D721Med (cell line): ENCODE measurements around the gene CRYZL1.

ENCODE experiments used
- DNase-seq: peaks from one replicate; pipeline ENCODE4 v3.0.0; 2011; ENCODE audit warnings: low spot score; ENCODE audit not compliant: insufficient read length
- FAIRE-seq: peaks from 2 replicates; lab custom pipeline; 2011; peaks lifted over from hg19 to GRCh38; lab: Jason Lieb, UNC
- CTCF ChIP-seq: IDR thresholded peaks from 2 replicates; pipeline ENCODE4 v1.5.1; 2012; ENCODE audit warnings: mild to moderate bottlenecking, control low read depth; ENCODE audit not compliant: insufficient read depth; ENCODE audit errors: missing control alignments

CRYZL1 gene

GRCh38 chr21:33641352-33642026 lies at the start of gene CRYZL1:
Gene CRYZL1 (minus strand): TSS chr21:33641741. CDS start chr21:33631551, 10,190 bp downstream.
- no peak for TF ChIP-seq CTCF
- DNase-seq (peak; percentile 55), FAIRE-seq (no peak)

- TF ChIP-seq CTCF: no peak
- DNase-seq (no peak), FAIRE-seq (no peak)
Measured at GRCh38 chr21:33690874-33691273, 49.3 kb upstream of the CRYZL1 start.

- TF ChIP-seq CTCF: no peak
- DNase-seq (no peak), FAIRE-seq (no peak)
Measured at GRCh38 chr21:33688353-33688752, 46.8 kb upstream of the CRYZL1 start.

- DNase-seq (no peak), FAIRE-seq (no peak)
- no peak for TF ChIP-seq CTCF
Measured at GRCh38 chr21:33687634-33688033, 46.1 kb upstream of the CRYZL1 start.

- DNase-seq (no peak), FAIRE-seq (no peak)
- TF ChIP-seq CTCF: no peak
Measured at GRCh38 chr21:33686386-33686785, 44.8 kb upstream of the CRYZL1 start.

GRCh38 chr21:33685613-33686197 lies 44.2 kb upstream of the CRYZL1 start:
- TF ChIP-seq CTCF: no peak
- FAIRE-seq: no peak
- no peak for DNase-seq

- DNase-seq (no peak), FAIRE-seq (no peak)
- TF ChIP-seq CTCF: no peak
Measured at GRCh38 chr21:33684923-33685560, 43.5 kb upstream of the CRYZL1 start.
